ENCODE data around the gene ASB1. TPM values are rescaled to one million over a fixed set of nuclear protein-coding genes. Genes with fewer than 3 reads are reported as not detected.

Gene ASB1
- total and polyA plus RNA-seq, 9 donors = 39.1 to 48.4 (median 42.9) TPM

GRCh38 chr2:238476258-238476657 lies 49.5 kb downstream of the ASB1 start:
- Histone ChIP-seq H3K36me3 (ENCODE audit: control insufficient read depth, insufficient read depth, low read length) (no peaks in the 10 kb centered on the region), H3K4me3 (ENCODE audit: low read length) (no peak overlapping the region), H3K9me3 (replicated peaks; ENCODE audit: control insufficient read depth, low read depth, low read length) (peaks cover 24% of the 10 kb centered on the region), H3K27ac (ENCODE audit: low read length) (no peak overlapping the region), H3K27me3 (ENCODE audit: control insufficient read depth, insufficient read depth, low read length) (no peaks in the 10 kb centered on the region), H3K4me1 (ENCODE audit: control insufficient read depth, insufficient read depth, low read length) (no peaks in the 10 kb centered on the region)
- WGBS (ENCODE audit: insufficient coverage) = 75% methylated on average over 5 of the region's 5 CpGs
- no peak for DNase-seq

- no peaks in the 10 kb centered on the region for H3K4me1 ChIP-seq (ENCODE audit: control insufficient read depth, insufficient read depth, low read length)
- DNase-seq = no peak
- no peaks in the 10 kb centered on the region for H3K27me3 ChIP-seq (ENCODE audit: control insufficient read depth, insufficient read depth, low read length)
- H3K27ac ChIP-seq (ENCODE audit: low read length) = no peak overlapping the region
- no peaks in the 10 kb centered on the region for H3K36me3 ChIP-seq (ENCODE audit: control insufficient read depth, insufficient read depth, low read length)
- no peak overlapping the region for H3K4me3 ChIP-seq (ENCODE audit: low read length)
- WGBS (ENCODE audit: insufficient coverage) = no CpG with 5 or more reads among the region's 4 CpGs
- peaks cover 21% of the 10 kb centered on the region for H3K9me3 ChIP-seq (replicated peaks; ENCODE audit: control insufficient read depth, low read depth, low read length)
Observed at GRCh38 chr2:238478216-238478615, 51.5 kb downstream of the ASB1 start.

- Histone ChIP-seq H3K9me3 (replicated peaks; ENCODE audit: control insufficient read depth, low read depth, low read length) (peaks cover 11% of the 10 kb centered on the region), H3K4me3 (ENCODE audit: low read length) (no peak overlapping the region), H3K27me3 (ENCODE audit: control insufficient read depth, insufficient read depth, low read length) (no peaks in the 10 kb centered on the region), H3K27ac (ENCODE audit: low read length) (no peak overlapping the region), H3K36me3 (ENCODE audit: control insufficient read depth, insufficient read depth, low read length) (no peaks in the 10 kb centered on the region), H3K4me1 (ENCODE audit: control insufficient read depth, insufficient read depth, low read length) (no peaks in the 10 kb centered on the region)
- WGBS (ENCODE audit: insufficient coverage) = no CpG with 5 or more reads among the region's 1 CpG
- DNase-seq = no peak
Observed at GRCh38 chr2:238479847-238480246, 53.1 kb downstream of the ASB1 start.

GRCh38 chr2:238483021-238483420 lies 56.3 kb downstream of the ASB1 start:
- no peaks in the 10 kb centered on the region for H3K27me3 ChIP-seq (ENCODE audit: control insufficient read depth, insufficient read depth, low read length)
- no peaks in the 10 kb centered on the region for H3K4me1 ChIP-seq (ENCODE audit: control insufficient read depth, insufficient read depth, low read length)
- no peak overlapping the region for H3K27ac ChIP-seq (ENCODE audit: low read length)
- H3K36me3 ChIP-seq (ENCODE audit: control insufficient read depth, insufficient read depth, low read length) = no peaks in the 10 kb centered on the region
- WGBS (ENCODE audit: insufficient coverage) = no CpG with 5 or more reads among the region's 6 CpGs
- no peak overlapping the region for H3K4me3 ChIP-seq (ENCODE audit: low read length)
- no peak for DNase-seq
- peaks cover 10% of the 10 kb centered on the region for H3K9me3 ChIP-seq (replicated peaks; ENCODE audit: control insufficient read depth, low read depth, low read length)

GRCh38 chr2:238483656-238484055 lies 56.9 kb downstream of the ASB1 start:
- no CpG with 5 or more reads among the region's 8 CpGs for WGBS (ENCODE audit: insufficient coverage)
- no peak for DNase-seq
- Histone ChIP-seq H3K4me3 (ENCODE audit: low read length) (no peak overlapping the region), H3K27me3 (ENCODE audit: control insufficient read depth, insufficient read depth, low read length) (no peaks in the 10 kb centered on the region), H3K36me3 (ENCODE audit: control insufficient read depth, insufficient read depth, low read length) (no peaks in the 10 kb centered on the region), H3K4me1 (ENCODE audit: control insufficient read depth, insufficient read depth, low read length) (no peaks in the 10 kb centered on the region), H3K9me3 (replicated peaks; ENCODE audit: control insufficient read depth, low read depth, low read length) (peaks cover 8% of the 10 kb centered on the region), H3K27ac (ENCODE audit: low read length) (no peak overlapping the region)

DNA sequence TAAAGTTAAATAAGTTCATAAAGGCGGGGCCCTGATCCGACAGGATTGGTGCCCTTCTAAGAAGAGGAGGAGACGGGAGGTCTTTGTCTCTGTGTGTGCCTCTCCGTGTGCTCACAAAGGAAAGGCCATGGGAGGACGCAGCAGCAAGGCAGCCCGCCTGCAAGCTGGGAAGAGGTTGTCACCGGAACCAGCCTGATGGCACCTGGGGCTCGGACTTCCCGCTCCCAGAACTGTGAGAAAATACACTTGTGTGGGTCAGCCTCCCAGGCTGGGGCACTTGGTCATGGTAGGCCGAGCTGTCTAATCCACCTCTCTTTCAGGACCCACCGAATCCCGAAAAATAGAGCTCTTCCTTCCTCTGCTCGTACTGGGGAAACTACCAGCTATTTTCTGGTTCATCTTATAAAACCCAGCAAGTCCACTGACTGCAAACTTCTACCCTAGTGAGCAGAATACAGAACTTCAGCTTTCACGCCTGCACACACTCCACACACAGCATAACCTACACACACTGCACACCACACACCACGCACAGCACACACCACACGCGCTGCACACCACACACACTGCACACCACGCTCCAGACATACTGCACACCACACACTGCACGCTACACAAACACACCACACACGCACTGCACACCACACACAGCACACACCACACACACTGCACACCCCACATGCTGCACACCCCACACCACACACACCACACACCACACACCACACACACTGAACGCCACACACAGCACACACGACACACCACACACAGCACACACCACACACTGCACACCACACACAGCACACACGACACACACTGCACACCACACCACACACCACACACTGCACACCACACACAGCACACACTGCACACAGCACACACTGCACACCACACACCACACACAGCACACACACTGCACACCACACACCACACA lies 58.1 kb downstream of the ASB1 start:
- no peaks in the 10 kb centered on the region for H3K27me3 ChIP-seq (ENCODE audit: control insufficient read depth, insufficient read depth, low read length)
- no peak overlapping the region for H3K4me3 ChIP-seq (ENCODE audit: low read length)
- peaks cover 6% of the 10 kb centered on the region for H3K9me3 ChIP-seq (replicated peaks; ENCODE audit: control insufficient read depth, low read depth, low read length)
- no peaks in the 10 kb centered on the region for H3K36me3 ChIP-seq (ENCODE audit: control insufficient read depth, insufficient read depth, low read length)
- DNase-seq = no peak
- H3K27ac ChIP-seq (ENCODE audit: low read length) = no peak overlapping the region
- H3K4me1 ChIP-seq (ENCODE audit: control insufficient read depth, insufficient read depth, low read length) = no peaks in the 10 kb centered on the region
- 87% methylated on average over 16 of the region's 23 CpGs for WGBS (ENCODE audit: insufficient coverage)

GRCh38 chr2:238486123-238486848 lies 59.6 kb downstream of the ASB1 start:
- Histone ChIP-seq H3K27ac (ENCODE audit: low read length) (no peak overlapping the region), H3K9me3 (replicated peaks; ENCODE audit: control insufficient read depth, low read depth, low read length) (no peaks in the 10 kb centered on the region), H3K4me3 (ENCODE audit: low read length) (no peak overlapping the region), H3K36me3 (ENCODE audit: control insufficient read depth, insufficient read depth, low read length) (no peaks in the 10 kb centered on the region), H3K27me3 (ENCODE audit: control insufficient read depth, insufficient read depth, low read length) (no peaks in the 10 kb centered on the region), H3K4me1 (ENCODE audit: control insufficient read depth, insufficient read depth, low read length) (no peaks in the 10 kb centered on the region)
- WGBS (ENCODE audit: insufficient coverage) = 98% methylated on average over 5 of the region's 5 CpGs
- DNase-seq = no peak

- Histone ChIP-seq H3K4me3 (ENCODE audit: low read length) (no peak overlapping the region), H3K9me3 (replicated peaks; ENCODE audit: control insufficient read depth, low read depth, low read length) (no peaks in the 10 kb centered on the region), H3K27me3 (ENCODE audit: control insufficient read depth, insufficient read depth, low read length) (no peaks in the 10 kb centered on the region), H3K27ac (ENCODE audit: low read length) (no peak overlapping the region), H3K36me3 (ENCODE audit: control insufficient read depth, insufficient read depth, low read length) (no peaks in the 10 kb centered on the region), H3K4me1 (ENCODE audit: control insufficient read depth, insufficient read depth, low read length) (no peaks in the 10 kb centered on the region)
- DNase-seq = no peak
- 67% methylated on average over 12 of the region's 14 CpGs for WGBS (ENCODE audit: insufficient coverage)
Observed at GRCh38 chr2:238487134-238487533, 60.4 kb downstream of the ASB1 start.

DNA sequence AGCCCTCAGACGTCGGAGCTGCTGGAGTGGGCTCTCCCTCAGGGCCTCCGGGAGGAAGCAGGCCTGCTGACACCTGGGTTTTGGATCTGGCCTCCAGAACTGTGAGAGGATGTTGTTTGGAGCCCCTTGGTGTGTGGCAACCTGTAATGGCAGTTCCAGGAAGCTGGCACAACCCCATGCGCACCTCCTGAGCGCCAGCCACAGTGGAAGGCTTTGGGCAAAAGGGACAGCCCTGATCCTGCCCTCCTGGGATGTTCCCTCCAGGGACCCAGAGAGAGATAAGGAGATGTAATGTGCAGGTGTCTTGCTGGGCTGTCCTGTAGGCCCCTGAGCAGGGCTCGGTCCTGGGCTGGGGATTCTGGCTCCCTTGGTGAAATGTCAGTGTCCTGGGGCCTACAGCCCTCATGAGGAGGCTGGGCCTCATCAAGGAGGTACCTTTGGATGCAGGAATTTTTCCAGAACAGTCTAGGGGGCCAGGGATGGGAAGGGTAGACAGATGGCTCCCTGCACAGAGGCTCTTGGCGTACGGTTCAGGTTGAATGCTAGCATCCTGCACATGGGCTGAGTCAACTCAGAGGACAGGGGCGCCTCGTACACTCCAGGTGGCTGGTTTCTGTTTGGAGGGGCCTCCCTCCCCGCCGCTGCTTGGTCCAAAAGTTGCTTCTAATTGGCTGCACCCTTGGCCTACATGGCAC lies 61.1 kb downstream of the ASB1 start:
- no peaks in the 10 kb centered on the region for H3K9me3 ChIP-seq (replicated peaks; ENCODE audit: control insufficient read depth, low read depth, low read length)
- DNase-seq = no peak
- no peak overlapping the region for H3K4me3 ChIP-seq (ENCODE audit: low read length)
- H3K4me1 ChIP-seq (ENCODE audit: control insufficient read depth, insufficient read depth, low read length) = no peaks in the 10 kb centered on the region
- H3K27ac ChIP-seq (ENCODE audit: low read length) = no peak overlapping the region
- 76% methylated on average over 10 of the region's 12 CpGs for WGBS (ENCODE audit: insufficient coverage)
- no peaks in the 10 kb centered on the region for H3K36me3 ChIP-seq (ENCODE audit: control insufficient read depth, insufficient read depth, low read length)
- no peaks in the 10 kb centered on the region for H3K27me3 ChIP-seq (ENCODE audit: control insufficient read depth, insufficient read depth, low read length)

DNA sequence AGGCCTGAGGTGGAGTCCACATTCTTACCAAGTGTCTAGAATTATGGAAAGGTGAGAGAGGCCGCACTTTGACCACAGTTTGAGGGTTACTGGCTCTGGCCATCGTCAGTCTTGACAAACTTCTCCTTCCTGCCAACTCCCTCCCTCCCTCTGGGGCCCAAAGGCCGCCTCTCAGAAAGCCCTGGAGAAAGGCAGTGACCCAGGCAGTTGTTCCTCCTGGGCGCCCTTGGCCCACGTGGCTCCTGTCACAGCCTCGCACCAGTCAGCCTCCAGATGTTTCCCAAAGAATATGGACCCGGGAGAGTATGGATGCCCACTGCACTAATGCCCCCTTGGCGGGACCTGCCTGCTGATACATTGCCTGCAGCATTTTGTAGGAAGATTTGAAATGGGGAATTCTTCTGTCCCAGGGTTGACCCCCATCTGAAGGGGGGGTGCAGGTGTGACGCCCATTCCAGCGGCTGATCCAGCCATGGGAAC lies 61.7 kb downstream of the ASB1 start:
- DNase-seq = no peak
- no peak overlapping the region for H3K27ac ChIP-seq (ENCODE audit: low read length)
- WGBS (ENCODE audit: insufficient coverage) = 74% methylated on average over 8 of the region's 10 CpGs

More for the DNA sequence above, 61.7 kb downstream of the ASB1 start:
- Histone ChIP-seq H3K27me3 (ENCODE audit: control insufficient read depth, insufficient read depth, low read length) (no peaks in the 10 kb centered on the region), H3K4me3 (ENCODE audit: low read length) (no peak overlapping the region), H3K9me3 (replicated peaks; ENCODE audit: control insufficient read depth, low read depth, low read length) (no peaks in the 10 kb centered on the region), H3K4me1 (ENCODE audit: control insufficient read depth, insufficient read depth, low read length) (no peaks in the 10 kb centered on the region), H3K36me3 (ENCODE audit: control insufficient read depth, insufficient read depth, low read length) (no peaks in the 10 kb centered on the region)

Data from muscle of leg (tissue), 11 donors.